SU-DHL-6 (cell line): ENCODE data around the gene PTCSC3.

ENCODE experiments used
- CTCF ChIP-seq: fragments of 200-600 bp; sonication (generic); IDR thresholded peaks from one replicate; pipeline ENCODE4 v1.5.1; 2017; ENCODE audit warnings: antibody characterized with exemption, mild to moderate bottlenecking, low read length, moderate library complexity; ENCODE audit not compliant: insufficient read depth, poor library complexity, severe bottlenecking
- EZH2phosphoT487 ChIP-seq: fragments of 200-600 bp; sonication (generic), shearing (Covaris generic); conservative IDR thresholded peaks from 2 replicates; pipeline ENCODE4 v1.6.1; 2018; ENCODE audit warnings: mild to moderate bottlenecking, antibody characterized with exemption, low read length, moderate library complexity, mixed read lengths

DNA sequence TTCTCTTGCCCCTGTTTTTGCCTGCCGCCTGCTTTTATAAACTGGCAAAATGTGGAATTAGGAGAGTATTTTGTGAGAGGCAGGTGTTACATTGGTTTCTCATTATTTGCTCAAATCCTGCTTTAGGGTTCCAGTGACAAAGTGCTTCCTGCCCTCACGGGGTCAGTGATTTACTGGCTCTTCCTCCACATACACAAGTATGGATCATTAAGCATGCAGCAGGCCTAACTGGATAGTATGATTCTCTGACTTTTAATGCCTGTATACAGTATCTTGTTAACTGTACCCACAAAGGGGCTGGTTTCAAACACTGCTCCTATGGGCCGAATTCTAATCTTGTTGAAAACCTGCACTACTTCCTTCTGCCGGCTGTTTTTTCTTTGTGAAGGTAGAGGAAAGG, 63.2 kb downstream of the PTCSC3 start:
- TF ChIP-seq CTCF (no peak), EZH2phosphoT487 (no peak)
